ENCODE measurements around the gene AP2S1.
"Not testable (repeated sequence)": the region's sequence is repeated elsewhere in the genome, so short reads cannot be mapped to it uniquely, and the experiment has no call there.

The AP2S1 gene

GRCh38 chr19:46850228-46851203 is at the start of gene AP2S1:
TSS of gene AP2S1 (minus strand) at chr19:46850846. CDS start at chr19:46850766, 80 bp downstream.
- peak; percentile 95 for DNase-seq

DNA sequence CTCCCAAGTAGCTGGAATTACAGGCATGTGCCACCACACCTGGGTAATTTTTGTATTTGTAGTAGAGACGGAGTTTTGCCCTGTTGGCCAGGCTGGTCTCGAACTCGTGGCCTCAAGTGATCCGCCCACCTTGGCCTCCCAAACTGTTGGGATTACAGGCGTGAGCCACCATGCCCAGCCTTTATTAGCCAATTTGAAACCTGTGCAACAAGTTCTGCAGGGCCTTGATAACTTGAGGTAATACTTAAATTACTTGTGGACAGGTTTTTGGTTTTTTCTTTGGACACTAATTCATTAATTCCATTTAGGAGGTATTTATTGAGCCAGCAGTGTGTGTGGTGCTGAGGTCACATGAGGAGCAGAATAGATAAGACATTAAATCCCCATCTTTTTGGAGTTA is 49.7 kb upstream of the AP2S1 start:
- no peak for DNase-seq

DNA sequence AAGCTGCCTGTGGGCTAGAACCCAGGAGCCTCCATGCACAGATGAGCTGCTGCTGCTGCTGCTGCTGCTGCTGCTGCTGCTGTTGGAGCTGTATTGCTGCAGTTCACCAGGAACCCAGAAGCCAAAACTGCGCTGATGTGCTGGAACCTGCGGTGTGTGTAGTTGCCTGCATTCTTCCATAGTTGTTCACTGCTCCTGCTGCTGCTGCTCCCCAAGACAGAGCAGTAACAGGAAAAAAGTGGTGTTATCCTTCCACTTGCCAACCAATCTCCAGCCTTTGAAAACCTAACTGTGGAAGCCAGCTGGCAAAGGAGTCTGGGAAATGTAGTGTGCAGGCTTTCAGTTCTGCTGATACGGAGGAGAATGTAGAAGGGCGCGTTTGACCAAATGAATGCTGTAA is 48.1 kb upstream of the AP2S1 start:
- DNase-seq: no peak

GRCh38 chr19:46896076-46896794 is 45.6 kb upstream of the AP2S1 start:
- DNase-seq: no peak

- DNase-seq: no peak
These were observed 41.9 kb upstream of the AP2S1 start for GRCh38 chr19:46892252-46893179.

GRCh38 chr19:46890423-46891170 is 40.0 kb upstream of the AP2S1 start:
- no peak for DNase-seq

GRCh38 chr19:46887240-46887782 is 36.7 kb upstream of the AP2S1 start:
- no peak for DNase-seq

DNA sequence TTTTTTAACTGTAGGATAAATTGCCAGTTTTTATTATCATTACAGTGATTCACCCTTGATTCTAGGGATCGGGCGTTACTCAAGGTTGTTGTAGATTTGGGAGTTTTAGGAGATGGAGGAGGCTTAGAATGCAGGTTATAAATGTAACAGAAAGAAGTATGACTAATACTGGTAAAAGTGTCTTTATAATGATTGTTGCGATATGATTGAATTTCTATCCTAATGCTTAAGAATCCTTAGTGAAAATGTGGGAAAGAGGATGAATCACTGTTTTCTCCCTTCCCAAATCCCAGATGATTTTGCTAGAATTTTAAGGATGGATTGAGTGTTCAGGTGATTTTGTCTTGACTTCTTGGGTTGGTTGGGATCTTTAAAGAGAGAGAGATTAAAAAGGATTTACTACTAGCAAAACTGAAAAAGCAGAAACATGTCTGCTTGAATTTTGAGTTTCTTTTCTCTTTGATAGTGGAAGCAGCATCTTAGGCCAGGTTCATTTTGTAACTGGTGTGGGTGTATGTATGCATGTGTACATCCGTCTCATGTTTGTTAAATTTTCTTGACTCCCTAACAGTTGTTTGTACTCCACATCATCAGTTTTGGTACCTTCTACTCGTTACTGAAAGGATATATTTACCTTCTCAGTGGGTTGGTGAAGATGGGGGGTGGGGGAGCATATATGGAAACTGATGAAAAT is 36.0 kb upstream of the AP2S1 start:
- DNase-seq: no peak

GRCh38 chr19:46885411-46885810 is 34.8 kb upstream of the AP2S1 start:
- no peak for DNase-seq

GRCh38 chr19:46882751-46883150 is 32.1 kb upstream of the AP2S1 start:
- DNase-seq: not testable (repeated sequence)

GRCh38 chr19:46882034-46882433 is 31.4 kb upstream of the AP2S1 start:
- no peak for DNase-seq

DNA sequence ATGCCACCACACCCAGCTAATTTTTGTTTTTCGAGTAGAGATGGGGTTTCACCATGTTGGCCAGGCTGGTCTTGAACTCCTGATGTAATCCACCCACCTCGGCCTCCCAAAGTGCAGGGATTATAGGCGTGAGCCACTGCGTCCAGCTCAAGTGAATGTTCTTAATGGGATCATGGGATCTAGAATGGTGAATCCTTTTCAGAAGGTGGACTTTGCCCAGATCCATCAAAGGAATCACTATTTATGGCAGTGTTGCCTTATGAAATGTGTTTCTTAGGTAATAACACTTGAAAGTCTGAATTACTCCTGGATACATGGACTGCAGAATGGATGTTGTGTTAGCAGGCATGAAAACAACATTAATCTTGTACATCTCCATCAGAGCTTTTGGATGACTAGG is 30.4 kb upstream of the AP2S1 start:
- DNase-seq: no peak

DNA sequence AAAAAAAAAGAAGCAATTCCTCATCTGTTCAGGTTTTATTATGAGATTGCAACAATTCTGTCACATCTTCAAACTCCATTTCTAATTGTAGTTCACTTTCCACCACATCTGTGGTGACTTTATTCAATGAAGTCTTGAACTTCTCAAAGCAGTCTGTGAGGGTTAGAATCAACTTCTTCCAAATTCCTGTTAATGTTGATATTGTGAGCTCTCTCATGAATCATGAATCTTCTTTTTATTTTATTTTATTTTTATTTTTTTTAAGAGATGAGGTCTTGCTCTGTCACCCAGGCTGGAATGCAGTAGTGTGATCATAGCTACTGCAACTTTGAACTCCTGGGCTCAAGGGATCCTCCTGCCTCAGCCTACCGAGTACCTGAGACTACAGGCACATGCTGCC is 29.8 kb upstream of the AP2S1 start:
- no peak for DNase-seq

DNA sequence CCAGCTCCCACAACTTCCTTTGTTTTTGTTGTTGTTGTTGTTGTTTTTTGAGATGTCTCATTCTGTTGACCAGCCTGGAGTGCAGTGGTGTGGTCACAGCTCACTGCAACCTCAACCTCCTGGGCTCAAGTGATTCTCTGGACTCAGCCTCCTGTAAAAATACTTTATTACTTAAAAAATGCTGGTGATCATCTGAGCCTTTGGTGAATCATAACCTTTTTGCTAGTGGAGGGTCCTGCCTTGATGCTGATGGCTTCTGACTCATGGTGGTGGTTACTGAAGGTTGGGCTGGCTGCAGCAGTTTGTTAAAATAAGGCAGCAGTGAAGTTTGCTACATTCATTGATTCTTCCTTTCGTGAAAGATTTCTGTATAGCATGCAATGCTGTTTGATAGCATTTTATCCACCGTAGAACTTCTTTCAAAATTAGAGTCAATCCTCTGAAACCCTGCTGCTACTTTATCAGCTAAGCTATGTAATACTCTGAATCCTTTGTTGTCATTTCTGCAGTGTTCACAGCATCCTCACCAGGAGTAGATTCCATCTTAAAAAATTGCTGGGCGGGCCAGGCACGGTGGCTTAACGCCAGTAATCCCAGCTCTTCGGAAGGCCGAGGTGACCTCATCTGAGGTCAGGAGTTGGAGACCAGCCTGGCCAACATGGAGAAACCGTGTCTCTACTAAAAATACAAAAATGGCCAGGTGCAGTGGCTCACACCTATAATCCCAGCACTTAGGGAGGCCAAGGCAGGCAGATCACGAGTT is 28.1 kb upstream of the AP2S1 start:
- DNase-seq: no peak

GRCh38 chr19:46875657-46876056 is 25.0 kb upstream of the AP2S1 start:
- DNase-seq: no peak

GRCh38 chr19:46875234-46875633 is 24.6 kb upstream of the AP2S1 start:
- DNase-seq: no peak

DNA sequence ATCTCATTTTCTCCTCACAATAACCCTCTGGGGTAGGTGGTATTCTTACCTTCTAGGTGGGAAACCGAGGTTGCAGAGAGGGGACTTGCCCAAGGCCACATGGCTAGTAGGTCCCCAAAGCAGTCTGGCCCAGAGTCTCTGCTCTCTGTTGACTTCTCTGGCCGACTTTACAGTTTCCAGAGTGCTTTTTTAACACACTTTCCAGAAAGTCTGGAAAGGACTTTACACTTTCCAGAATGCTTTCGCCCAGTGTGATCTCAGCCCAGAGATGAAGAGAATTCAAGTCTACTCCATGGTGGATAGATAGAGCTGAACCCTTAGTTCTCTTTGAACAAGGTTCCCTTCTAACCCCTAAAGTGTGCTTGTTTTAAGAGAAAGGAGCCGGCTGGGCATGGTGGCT is 22.3 kb upstream of the AP2S1 start:
- no peak for DNase-seq

DNA sequence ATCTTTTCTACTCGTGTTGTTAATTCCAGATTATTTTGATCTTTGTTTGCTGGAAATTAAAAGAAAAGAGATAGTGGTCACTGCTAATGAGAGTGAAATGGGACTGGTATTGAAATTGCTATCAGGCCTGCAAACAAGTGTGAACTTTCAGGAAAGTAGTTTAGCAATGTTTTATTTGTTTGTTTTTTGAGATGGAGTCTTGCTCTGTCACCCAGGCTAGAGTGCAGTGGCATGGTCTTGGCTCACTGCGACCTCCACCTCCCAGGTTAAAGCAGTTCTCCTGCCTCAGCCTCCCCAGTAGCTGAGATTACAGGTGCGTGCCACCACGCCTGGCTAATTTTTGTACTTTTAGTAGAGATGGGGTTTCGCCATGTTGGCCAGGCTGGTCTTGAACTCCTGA is 20.5 kb upstream of the AP2S1 start:
- DNase-seq: not testable (repeated sequence)

DNA sequence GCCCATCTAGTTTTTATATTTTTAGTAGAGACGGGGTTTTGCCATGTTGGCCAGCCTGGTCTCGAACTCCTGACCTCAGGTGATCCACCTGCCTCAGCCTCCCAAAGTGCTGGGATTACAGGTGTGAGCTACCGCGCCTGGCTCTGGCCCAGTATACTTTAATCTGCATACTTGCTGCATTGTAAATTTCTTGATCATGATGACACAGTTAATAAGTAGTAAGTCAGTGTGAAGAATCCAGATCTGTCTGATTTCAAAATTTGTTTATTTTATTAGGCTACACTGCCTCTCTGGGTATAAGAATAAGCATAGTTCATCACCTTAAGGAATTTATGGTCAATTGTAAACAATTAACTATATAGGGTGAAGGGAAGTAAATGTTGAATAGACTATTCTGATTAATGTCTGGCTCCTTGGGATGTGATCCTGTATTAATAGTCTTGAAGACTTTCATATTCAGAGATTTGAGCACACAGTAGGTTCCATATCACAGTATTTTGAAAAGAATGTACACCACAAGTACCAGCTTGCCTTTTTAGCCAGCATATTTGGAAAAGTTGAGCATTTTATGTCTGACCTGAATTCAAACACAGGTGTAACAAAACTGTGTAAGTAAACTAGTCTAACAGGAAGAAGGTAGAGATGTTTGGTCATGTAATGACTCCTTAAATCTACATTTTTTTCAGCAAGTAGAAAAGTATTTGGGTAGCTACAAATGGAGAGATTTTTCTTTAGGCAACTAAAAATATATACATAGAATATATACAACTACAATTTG is 17.6 kb upstream of the AP2S1 start:
- DNase-seq: no peak

GRCh38 chr19:46867170-46867569 is 16.5 kb upstream of the AP2S1 start:
- no peak for DNase-seq
